HG03520 (cell line): ENCODE measurements around the gene ZIC2.
"Not testable (repeated sequence)": the region's sequence is repeated elsewhere in the genome, so short reads cannot be mapped to it uniquely, and the experiment has no call there.

Source experiments
- ATAC-seq: cut with Tn5 transposase; IDR thresholded peaks from one replicate; pipeline ENCODE4 v1.9.1; 2021; ENCODE audit warnings: mild to moderate bottlenecking, moderate library complexity; ENCODE audit not compliant: unreplicated experiment

Gene ZIC2

DNA sequence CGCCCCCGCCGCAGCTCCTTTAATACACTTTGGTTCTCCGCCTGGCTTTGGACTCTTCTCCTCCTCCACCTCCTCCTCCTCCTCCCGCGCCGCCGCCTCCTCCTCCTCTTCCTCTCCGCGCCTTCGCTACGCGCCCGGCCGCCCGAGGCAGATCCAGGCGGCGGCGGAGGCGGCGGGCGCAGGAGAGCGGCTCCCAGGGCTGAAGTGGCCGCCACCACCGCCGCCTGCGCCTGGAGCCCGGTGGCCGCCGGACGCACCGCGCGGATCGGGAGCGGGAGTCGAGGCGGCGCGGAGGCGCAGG, at the start of gene ZIC2:
Gene ZIC2, plus strand, starts transcription at position 50 of the 301 bp plus-strand sequence. CDS start 281 bp downstream, outside the sequence.
- no peak for ATAC-seq

DNA sequence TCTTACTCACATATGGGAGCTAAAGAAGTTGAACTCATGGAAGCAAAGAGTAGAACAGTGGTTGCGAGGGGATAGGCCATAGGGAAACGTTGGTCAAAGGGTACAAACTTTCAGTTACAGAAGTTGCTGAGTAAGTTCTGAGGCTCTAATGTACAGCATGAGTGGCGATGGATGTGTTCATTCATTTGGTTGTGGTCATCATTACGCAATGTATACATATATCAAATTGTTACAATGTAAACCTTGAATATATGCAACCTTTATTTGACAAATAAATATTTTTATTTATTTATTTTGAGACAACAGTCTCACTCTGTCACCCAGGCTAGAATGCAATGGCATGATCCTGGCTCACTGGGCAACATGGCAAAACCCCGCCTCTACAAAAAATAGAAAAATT, 48.7 kb upstream of the ZIC2 start:
- ATAC-seq, result no peak

DNA sequence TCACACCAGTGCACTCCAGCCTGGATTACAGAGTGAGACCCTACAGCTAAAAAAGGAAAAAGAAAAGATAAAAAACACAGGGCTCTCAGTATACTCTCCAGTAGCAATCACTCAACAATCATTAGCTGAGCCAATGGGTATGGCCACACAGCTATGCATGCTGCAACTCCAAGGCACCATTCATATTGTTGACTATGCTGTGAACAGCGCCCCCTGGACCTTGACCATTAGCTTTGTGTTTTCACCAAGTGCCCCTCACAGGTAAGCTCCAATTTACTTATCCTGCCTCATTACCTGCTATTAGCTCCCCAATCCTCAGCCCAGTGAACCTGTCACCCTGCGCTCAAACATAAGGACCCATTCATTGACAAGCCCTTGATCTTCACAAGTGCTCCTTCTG, 45.8 kb upstream of the ZIC2 start:
- ATAC-seq, result no peak

DNA sequence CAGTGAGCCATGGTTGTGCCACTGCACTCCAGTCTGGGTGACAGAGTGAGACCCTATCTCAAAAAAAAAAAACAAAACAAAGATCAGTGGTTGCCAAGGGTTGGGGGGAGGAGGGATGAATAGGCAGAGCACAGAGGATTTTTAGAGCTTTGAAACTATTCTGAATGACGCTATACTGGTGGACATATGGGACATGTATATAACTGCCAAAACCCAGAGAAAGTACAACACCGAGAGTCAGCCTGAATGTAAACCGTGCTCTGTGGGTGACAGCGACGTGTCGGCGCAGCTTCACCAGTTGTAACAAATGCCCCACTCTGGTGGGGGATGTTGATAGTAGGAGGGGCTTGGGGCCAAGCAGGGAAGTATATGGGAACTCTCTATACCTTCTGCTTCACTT, 42.9 kb upstream of the ZIC2 start:
- ATAC-seq, result no peak

DNA sequence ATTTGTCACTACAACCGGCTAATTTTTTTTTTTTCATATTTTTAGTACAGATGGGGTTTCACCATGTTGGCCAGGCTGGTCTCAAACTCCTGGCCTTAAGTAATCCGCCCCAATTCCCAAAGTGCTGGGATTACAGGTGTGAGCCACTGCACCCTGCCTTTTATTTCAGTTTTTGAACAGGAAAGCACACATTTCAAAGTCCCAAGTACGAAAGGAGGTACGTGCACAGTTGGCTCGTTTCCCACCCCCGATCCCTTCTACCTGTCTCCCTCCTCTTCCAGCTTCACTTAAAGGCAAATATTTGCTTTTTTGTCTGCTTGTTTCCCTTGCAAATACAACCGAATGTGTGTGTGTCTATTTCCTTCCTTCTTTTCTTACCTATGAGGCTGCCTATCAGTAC, 40.5 kb upstream of the ZIC2 start:
- no peak for ATAC-seq

DNA sequence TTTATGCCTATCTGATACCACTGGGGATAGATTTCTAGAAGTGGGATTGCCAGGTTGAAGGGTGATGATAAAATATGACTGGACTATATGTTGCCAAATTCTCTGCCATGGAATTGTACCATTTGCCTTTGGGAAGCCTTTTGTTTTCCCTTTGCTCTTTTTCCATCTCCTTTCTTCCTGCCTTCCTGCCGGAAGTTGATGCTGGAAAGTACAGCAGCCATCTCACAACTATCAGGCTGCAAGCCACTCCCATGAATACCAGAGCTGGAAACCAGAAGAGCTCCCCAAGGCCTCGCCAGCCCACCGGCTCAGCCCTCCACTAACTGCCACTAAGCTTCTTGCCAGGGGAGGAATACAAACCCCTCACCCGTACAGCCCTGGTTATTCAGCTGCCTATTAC, 39.7 kb upstream of the ZIC2 start:
- no peak for ATAC-seq

DNA sequence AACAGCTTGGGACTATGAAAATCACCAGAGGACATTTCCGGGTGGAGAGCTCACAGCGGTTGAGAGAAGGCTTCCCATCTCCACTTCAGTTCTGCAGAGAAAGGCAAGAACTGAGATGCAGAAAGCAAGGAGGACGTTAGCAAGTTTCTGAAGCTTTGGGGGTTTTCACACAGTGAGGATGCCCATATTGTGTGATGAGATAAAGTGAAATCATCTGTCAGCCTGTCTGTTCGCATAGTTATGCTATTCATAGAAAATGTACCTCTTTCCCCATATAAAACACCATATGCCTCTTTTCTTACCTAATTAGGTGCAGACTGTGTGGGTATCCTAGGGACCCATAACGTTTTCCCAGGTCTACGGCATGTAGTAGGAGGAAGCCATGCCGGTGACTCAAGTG, 37.5 kb upstream of the ZIC2 start:
- no peak for ATAC-seq

DNA sequence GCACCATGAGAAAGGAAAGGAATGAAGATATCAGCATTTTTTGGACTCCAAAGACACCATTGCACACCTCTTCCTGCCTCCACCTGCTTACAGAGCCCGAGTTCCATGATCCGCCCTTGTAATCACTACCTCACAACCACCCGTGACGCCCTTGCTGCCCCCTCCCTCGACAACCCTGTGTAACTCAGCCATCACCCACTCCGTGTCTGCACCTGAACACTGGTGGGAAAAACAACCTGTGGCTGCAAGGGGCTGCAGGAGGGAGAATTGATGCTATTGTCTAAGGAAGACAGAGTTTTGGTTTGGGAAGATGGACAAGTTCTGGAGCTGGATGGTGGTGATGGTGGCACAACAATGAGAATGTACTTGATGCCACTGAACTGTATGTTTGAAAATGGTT, 37.0 kb upstream of the ZIC2 start:
- no peak for ATAC-seq

DNA sequence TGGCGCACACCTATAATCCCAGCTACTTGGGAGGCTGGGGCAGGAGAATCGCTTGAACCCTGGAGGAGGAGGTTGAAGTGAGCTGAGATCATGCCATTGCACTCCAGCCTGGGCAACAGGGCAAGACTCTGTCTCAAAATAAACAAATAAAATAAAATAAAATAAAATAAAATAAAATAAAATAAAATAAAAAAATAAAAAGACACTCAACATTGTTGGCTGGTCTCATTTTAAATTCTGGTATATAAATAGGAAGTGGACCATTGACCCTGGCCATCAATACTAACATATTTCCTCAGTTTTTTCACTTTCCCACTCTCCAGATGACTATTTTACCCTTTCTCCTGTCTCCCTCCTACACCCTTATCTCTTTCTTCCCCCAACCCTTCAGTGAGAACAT, 36.1 kb upstream of the ZIC2 start:
- not testable (repeated sequence) for ATAC-seq

DNA sequence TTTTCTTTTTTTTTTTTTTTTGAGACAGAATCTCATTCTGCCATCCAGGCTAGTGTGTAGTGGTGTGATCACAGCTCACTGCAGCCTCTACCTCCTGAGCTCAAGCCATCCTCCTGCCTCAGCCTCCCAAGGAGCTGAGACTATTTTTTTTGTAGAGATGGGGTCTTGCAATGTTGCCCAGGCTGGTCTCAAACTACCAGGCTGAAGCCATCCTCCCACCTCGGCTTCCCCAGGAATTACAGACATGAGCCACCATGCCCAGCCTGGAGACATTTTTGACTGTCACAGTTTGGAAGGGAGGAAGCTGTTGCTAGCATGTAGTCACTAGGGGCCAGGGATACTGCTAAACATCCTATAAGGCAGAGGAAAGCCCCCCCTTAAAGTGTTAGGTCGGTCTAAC, 33.9 kb upstream of the ZIC2 start:
- ATAC-seq, result no peak

DNA sequence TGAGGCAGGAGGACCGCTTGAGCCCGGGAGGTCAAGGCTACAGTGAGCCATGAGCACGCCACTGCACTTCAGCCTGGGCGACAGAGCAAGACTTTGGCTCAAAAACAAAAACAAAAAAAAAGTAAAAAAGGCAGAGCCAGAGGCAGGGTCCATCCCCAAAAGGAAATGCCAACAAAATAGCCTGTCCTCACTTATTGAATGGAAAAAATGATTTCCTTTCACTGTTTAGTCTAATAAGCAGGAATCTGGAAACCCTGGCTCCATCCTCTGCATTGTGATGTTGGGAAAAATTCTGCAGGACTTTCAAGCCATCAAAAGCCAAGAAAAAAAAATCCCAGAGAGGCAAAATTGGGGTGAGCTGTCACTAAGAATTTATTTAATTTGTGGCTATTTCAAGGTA, 33.2 kb upstream of the ZIC2 start:
- no peak for ATAC-seq

DNA sequence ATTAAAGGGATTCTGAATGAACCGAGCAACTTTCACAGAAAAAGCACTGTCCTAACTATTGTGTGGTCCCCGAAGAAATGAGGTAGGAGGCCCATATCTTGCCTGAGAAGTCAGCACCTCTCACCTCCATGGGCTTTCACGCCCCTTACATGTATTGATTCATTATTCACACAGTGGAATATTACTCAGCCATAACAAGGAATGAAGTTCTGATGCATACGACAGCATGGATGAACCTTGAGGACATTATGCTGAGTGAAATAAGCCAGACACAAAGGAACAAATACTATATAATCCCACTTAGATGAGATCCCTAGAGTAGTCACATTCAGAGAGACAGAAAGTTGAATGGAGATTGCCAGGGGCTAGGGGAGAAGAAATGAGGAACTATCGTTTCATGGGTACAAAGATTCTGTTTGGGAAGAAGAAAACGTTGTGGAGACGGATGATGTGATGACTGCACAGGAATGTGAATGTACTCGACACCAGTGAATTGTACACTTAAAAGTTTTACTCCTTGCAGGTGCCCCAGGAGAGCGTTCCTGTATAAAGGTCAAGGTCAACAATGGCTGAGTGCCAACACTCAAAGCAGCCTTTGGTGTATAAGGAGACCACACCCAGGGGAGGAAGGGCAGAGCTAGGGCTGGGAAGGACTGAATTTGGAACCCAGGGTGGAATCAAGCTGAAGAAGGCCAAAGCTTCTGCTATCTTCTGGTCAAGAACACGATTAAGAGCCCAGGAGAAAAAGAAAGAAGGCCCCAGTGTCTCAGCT, 32.5 kb upstream of the ZIC2 start:
- ATAC-seq, result no peak

DNA sequence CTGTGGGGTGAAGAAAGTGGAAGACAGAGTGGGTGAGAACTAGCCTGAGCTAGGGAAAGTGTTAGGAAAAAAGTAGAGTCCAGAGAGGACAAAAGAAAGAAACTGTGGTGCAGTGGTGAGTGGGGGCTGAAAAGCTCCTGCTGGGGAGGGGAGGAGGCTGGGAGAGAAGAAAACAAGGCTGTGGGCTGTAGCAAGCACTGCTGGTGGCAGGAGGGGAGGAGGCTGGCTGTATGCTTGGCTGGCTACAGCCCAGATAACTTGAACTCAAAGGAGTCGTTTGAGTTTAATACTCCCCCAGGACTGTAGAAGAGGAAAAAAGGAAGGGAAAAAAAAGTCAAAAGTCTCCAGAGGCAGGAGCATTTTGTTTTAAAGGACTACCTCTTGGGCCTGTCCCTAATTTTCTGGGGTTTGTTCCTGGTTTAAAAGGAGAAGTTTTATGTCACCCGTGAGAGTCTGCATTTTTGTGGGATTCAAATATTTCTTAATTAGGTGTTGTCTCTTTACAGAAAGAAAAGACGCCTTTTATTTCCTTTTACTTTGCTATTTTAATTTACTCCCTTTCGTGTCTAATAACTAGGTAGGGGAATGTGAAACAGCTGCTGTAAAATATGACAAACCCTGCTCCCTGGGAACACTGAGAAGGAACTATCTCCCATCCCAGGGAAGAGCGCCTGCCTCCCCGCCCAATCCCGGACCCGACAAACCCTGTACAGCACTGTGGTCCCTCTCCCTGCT, 31.7 kb upstream of the ZIC2 start:
- ATAC-seq, result no peak

DNA sequence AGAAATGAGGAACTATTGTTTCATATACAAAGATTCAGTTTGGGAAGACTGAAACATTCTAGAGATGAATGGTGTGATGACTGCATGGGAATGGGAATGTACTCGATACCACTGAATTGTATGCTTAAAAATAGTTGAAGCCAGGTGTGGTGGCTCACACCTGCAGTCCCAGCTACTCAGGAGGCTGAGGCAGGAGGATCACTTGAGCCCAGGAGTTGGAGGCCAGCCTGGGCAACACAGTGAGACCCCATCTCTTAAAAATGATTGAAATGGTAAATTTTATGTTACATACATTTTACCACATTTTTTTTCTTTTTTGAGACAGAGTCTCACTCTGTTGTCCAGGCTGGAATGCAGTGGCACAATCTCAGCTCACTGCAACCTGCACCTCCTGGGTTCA, 29.9 kb upstream of the ZIC2 start:
- ATAC-seq, result not testable (repeated sequence)

DNA sequence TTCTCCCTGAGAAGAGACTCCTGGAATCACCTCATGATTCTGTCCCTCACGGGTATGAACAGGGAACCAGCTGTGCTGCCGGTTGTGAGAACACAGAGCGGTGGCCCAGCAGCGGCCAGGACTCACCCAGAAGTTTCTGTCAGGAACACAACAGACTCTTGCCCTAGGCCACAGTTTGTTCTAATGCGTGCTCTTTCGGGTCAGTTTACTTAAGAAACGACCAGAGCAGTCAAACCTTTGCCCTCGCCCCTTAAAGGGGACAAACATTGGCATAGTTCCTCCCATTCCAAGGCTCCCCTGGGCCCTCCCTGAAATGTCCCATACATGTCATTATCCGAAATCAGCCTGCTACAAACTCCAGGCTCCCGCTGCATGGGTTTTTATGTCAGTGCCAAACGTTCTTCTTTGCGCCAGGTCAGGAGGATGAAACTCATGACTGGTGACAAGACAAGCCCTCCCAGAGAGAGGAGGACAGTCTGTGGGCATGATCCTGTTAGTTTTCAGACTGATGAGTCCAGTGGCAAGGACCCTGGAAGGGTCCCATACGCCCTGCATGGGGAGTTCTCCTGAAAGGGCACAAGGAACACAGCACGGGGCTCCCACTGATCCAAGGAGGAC, 28.3 kb upstream of the ZIC2 start:
- no peak for ATAC-seq

DNA sequence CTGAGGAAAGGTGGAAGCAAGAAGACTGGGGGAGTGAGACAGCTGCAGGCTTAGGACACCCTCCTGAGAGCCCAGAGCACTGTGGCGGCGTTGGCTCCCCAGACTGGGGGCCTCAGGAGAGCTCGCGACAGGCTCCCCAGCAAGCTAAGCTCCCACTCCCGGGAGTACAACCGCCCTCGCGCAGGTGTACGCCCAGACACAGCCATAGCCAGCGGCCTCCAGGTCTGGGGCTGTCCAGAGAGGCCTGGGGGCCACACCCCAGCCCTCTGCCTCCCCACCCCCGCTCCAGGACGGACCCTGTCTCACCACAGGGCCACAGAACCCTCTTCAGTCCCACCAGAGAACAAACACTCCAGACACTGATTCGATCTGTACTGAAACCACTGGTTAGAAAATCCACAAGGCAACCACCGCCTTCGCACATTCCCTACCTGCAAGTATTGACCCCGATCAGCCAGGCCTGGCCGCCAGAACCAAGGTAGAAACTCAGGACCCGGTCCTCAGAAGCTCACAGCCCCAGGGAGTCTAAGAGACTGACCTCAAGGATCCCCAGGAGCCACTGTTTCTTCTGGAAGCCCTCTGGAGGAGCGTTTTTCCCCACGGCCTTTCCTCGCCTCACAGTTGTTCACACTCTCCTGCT, 26.4 kb upstream of the ZIC2 start:
- no peak for ATAC-seq

DNA sequence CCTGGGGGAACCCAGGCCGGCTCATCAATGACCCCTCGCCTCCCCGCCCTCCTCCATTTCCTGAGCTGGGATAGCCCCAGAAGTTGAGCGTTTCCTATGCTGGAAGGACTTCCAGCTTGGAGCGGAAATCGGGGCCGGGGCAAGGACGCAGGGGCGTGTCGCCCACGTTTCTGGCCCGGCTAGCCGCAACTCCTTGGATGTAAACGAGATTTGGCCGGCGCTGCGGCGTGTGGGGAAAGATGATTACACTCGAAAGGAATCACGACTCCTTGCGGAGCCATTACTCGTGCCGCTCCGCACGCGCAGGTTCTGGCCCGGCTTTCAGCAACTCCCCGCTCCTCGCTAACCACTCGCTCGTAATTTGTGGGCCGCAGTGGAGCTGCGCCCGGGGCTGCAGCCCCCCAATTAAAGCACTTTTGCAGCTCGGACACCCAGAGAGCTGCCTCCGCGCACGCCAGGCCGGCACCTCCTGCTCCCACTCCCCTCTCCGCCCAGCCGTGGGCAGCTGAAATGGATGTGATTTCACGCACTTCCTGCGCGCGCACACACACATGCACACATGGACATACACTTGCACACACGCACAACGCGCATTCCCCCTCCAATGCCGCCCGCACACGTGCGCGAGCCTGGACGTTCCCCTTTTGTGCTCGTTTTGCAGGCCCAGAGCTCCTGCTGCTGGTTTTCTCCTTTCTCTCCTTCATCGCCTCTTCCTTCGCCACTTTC, 25.7 kb upstream of the ZIC2 start:
- no peak for ATAC-seq

DNA sequence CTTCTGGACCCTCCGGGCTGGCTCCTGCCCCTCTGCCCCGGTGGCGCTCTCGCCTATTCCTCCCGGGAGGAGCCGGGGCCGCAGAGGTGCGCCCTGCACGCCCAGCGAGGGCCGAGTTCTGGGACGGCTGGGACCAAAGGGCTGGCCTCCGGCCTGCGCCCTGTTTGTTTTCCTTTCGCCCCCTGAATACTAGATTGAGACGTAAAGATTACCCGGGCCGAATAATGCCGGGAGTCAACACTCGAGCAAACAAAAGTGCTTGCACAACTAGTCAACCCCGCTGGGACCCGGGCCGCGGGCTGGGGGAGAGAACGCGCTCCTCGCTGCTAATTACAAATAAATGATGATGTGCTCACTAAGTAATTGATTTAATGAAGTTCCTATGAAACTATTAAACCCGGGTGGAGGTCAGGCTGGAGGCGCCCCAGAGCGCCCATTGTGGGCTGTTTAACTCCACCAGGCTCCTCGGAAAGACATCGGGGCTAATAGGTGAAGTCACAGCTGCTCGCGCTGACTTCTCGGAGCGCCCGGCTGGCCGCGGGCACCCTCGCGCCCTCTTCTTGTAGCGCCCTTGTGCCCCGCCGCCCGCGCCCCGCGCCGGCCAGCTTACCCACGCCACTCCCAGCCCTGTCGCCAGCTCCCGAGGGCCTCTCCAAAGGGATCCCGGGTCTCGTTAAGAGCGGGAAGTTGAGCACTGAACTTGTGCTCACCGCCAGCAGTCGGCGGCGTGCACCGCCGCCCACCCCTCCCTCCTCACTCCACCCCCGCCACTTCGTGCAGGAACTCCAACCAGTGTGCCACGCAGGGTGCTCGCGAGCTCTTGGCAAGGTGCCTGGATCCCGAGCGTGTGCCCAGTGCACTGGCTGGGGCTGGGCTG, 24.9 kb upstream of the ZIC2 start:
- no peak for ATAC-seq

DNA sequence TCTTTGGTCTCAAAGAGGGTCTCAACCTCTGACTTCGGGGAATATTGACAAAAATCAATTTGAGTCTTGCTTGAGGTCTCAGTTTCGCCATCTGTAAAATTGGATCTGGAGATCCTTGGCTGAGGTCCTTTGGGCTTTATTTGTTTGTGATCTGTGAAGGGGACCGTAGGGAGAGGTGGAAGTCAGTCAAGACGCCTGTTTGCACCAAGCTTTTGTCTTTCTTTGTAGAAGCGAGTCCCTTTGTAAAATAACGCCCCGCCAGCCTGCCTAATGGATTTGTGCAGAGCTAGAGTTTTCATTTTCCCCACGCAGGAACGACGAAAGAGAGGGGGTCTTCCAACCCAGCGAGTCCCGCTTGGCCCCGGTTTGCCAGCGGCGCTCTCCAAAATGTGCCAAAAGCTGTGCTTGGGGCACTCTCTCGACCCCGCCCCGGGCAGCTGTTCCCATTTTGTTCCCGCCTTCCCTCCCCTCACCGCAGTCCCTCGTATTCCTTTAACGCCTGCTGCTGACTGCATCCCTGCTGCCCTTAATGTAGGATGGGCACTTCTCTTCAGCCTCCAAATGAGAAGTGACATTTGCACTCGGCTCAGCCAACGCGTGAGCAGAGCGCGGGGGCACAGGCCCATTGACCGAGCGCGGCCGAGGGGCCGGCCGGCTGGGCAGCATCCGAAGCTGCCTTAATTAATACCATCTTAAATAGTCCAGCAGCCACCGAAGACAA, 23.0 kb upstream of the ZIC2 start:
- ATAC-seq, result no peak

DNA sequence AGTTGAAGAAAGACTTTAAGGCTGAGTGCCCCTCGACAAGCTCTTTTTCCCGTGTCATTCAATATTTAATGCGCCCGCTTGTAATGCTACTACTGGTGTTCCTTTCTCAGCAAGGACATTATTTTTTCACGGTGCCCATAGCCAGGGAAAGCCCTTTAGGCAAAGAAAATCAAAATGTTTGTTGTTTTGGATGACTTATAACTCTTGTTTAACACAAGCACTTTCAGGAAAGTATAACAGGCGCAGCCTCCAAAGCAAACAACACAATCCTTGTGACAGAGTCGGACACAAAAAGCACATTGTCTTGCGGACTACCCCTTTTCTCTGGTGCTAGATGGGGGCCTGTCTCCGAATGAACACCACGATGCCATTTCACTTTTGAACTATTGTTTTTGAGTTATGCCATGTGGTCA, 22.5 kb upstream of the ZIC2 start:
- no peak for ATAC-seq
